Caco-2 (cell line): Measurements from ENCODE around the gene SCUBE1. TPM values are rescaled to one million over a fixed set of nuclear protein-coding genes. Genes with fewer than 3 reads are reported as not detected.

Experiments used
- BruUV-seq: library from RNA; stranded (reverse); fragments of 400-500 nt; replicated peaks from 2 replicates; lab custom pipeline; 2021; lab: Mats Ljungman, UMichigan
- CTCF ChIA-PET: fragments of 300-600 bp; sonication (Branson Sonifier 250); formaldehyde crosslinking; loops from one replicate; lab custom pipeline; 2022; ENCODE audit warnings: antibody characterized with exemption; lab: Charles Lee
- POLR2A ChIA-PET: fragments of 300-600 bp; sonication (Branson Sonifier 250); formaldehyde crosslinking; loops from one replicate; lab custom pipeline; 2022; ENCODE audit warnings: antibody characterized with exemption; lab: Charles Lee
- DNase-seq, 2 experiments: peaks; one replicate each; pipeline versions ENCODE4 v3.0.0 to v3.0.0-alpha.2; 2020 to 2022
- H3K27me3 ChIP-seq: replicated peaks from 2 replicates; pipeline ENCODE4 v1.6.0; 2011; ENCODE audit warnings: low read length; ENCODE audit not compliant: control insufficient read depth, insufficient read depth
- H3K36me3 ChIP-seq: 2 replicates; pipeline ENCODE4 v1.5.1; 2011; ENCODE audit warnings: low read length; ENCODE audit not compliant: control insufficient read depth, insufficient read depth
- H3K4me1 ChIP-seq: fragments of 250-450 bp; sonication (Bioruptor Pico); 2 replicates; pipeline ENCODE4 v1.5.1; 2020; ENCODE audit warnings: mild to moderate bottlenecking
- H3K4me3 ChIP-seq: 2 replicates; pipeline ENCODE4 v1.5.1; 2011; ENCODE audit warnings: low read depth, mild to moderate bottlenecking, control low read depth, low read length
- H3K9me3 ChIP-seq: fragments of 250-450 bp; sonication (Bioruptor Pico); 2 replicates; pipeline ENCODE4 v1.5.1; 2020; ENCODE audit warnings: mild to moderate bottlenecking, moderate library complexity
- H3K27ac Mint-ChIP-seq: one replicate; pipeline ENCODE4 v1.8.0; 2022; ENCODE audit warnings: mixed read lengths; ENCODE audit not compliant: unreplicated experiment
- H3K27me3 Mint-ChIP-seq: one replicate; pipeline ENCODE4 v1.8.0; 2022; ENCODE audit warnings: mixed read lengths; ENCODE audit not compliant: insufficient read depth, unreplicated experiment
- H3K36me3 Mint-ChIP-seq: one replicate; pipeline ENCODE4 v1.8.0; 2022; ENCODE audit warnings: mild to moderate bottlenecking, mixed read lengths; ENCODE audit not compliant: insufficient read depth, unreplicated experiment
- H3K4me1 Mint-ChIP-seq: one replicate; pipeline ENCODE4 v1.8.0; 2022; ENCODE audit warnings: low read depth, mixed read lengths; ENCODE audit not compliant: unreplicated experiment
- H3K4me3 Mint-ChIP-seq: one replicate; pipeline ENCODE4 v1.8.0; 2022; ENCODE audit warnings: mild to moderate bottlenecking, moderate library complexity, mixed read lengths; ENCODE audit not compliant: unreplicated experiment
- H3K9me3 Mint-ChIP-seq: one replicate; pipeline ENCODE4 v1.8.0; 2022; ENCODE audit warnings: mixed read lengths; ENCODE audit not compliant: unreplicated experiment
- intact Hi-C: fragments of 100-400 bp; cut with micrococcal nuclease; formaldehyde crosslinking; loops from one replicate; pipeline ENCODE4 v1.10.0; 2022; ENCODE audit not compliant: unreplicated experiment
- total RNA-seq: library from RNA; stranded (reverse); gene quantifications from 2 replicates; pipeline ENCODE4 v1.2.3, GENCODE V29; 2022
- TF ChIP-seq, protein P1 (sequence below), 2 experiments: fragments of 200-600 bp in 1 of 2; IDR thresholded peaks; 1 replicate in 1 of 2; 2 replicates in 1 of 2; pipeline versions ENCODE4 v1.5.1 to v1.8.0; 2011 to 2022; ENCODE audit warnings: antibody characterized with exemption in 1 of 2, control low read depth in 1 of 2, inconsistent platforms in 1 of 2, low read depth in 1 of 2, low read length in 1 of 2, mild to moderate bottlenecking in 1 of 2, moderate library complexity in 1 of 2; ENCODE audit not compliant: insufficient read depth in 1 of 2, severe bottlenecking in 1 of 2, unreplicated experiment in 1 of 2

The SCUBE1 gene
- total RNA-seq, 1 experiment from 2014 or later = not detected

DNA sequence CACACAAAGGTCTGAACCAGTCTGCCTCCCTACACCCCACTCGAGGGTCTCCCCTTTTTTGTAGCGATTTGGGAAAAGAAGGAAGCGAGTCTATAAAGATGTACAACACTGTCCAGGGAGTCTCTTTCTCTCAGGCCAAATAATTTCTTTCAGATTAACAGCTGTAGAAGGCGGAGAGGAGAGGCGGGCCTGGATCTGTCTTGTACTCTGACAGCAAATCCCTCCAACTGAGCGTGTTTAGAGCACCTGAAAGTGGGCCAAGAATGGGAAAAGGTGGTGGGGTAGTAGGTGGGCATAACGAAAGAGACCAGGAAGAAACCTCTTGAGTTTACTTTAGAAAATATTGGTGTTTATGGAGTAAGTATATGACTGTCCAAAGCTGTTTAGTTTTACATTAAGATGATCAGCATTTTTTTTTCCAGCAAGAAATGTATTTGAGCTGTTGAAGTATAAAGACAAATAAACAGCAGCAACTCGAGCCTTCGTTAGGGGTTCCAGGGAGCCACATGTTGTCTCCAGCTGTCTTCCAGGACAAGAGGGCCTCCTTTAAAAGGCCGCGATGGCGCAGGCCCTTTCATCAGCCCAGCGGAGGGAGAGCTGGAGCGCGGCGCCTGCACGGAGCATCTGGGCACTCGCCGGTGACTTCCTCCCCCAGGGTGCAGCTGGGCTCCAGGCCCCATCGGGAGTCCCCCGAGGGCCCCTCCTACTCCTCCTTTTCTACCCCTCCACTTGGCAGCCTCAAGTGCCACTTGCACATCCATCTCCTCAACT lies 34.9 kb downstream of the SCUBE1 start:
- Mint-ChIP-seq H3K4me3 (no peak overlapping the region), H3K9me3 (no peaks in the 10 kb centered on the region)

DNA sequence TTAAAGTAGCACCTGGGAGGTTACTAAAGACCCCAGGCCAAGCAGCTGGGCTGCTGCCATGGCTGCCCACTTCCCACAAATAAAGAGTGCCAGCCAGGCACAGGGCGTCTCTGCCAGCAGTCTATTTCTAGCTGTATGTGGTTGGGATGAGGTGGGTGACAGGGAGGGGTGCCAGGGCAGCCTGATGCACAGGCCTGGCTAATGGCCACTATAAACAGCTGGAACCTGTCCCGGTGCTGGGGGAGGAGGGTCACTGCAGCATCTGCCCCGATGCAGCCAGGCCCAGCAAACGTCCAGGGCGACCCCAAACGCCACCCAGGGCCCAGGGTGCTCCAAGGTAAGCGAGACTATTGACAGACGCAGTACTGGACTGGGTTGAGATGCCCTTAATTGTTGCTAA lies 37.4 kb downstream of the SCUBE1 start:
- Mint-ChIP-seq H3K9me3 (no peaks in the 10 kb centered on the region), H3K36me3 (no peaks in the 10 kb centered on the region), H3K27me3 (peaks cover 9% of the 10 kb centered on the region), H3K27ac (no peak overlapping the region), H3K4me3 (no peak overlapping the region), H3K4me1 (no peaks in the 10 kb centered on the region)
- Histone ChIP-seq H3K36me3 (no peaks in the 10 kb centered on the region), H3K4me1 (no peaks in the 10 kb centered on the region), H3K9me3 (no peaks in the 10 kb centered on the region), H3K4me3 (no peak overlapping the region), H3K27me3 (no peaks in the 10 kb centered on the region)
- BruUV-seq = no TSS peak
- intact Hi-C loops = no loop called here
- no peak for DNase-seq
- ChIA-PET POLR2A (no interaction called here), CTCF (no interaction called here)
- TF ChIP-seq, protein P1, sequence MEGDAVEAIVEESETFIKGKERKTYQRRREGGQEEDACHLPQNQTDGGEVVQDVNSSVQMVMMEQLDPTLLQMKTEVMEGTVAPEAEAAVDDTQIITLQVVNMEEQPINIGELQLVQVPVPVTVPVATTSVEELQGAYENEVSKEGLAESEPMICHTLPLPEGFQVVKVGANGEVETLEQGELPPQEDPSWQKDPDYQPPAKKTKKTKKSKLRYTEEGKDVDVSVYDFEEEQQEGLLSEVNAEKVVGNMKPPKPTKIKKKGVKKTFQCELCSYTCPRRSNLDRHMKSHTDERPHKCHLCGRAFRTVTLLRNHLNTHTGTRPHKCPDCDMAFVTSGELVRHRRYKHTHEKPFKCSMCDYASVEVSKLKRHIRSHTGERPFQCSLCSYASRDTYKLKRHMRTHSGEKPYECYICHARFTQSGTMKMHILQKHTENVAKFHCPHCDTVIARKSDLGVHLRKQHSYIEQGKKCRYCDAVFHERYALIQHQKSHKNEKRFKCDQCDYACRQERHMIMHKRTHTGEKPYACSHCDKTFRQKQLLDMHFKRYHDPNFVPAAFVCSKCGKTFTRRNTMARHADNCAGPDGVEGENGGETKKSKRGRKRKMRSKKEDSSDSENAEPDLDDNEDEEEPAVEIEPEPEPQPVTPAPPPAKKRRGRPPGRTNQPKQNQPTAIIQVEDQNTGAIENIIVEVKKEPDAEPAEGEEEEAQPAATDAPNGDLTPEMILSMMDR (IDR thresholded peaks at IDR 0.05; ENCODE audit: insufficient read depth in 1 of 2, low read depth in 1 of 2, low read length in 1 of 2, severe bottlenecking in 1 of 2, unreplicated experiment in 1 of 2) = no peak

More for the DNA sequence above, 34.9 kb downstream of the SCUBE1 start:
- Histone ChIP-seq H3K27me3 (no peaks in the 10 kb centered on the region), H3K4me1 (no peaks in the 10 kb centered on the region), H3K36me3 (no peaks in the 10 kb centered on the region), H3K4me3 (no peak overlapping the region), H3K9me3 (no peaks in the 10 kb centered on the region)
- Mint-ChIP-seq H3K27me3 (peaks cover 2% of the 10 kb centered on the region), H3K27ac (no peak overlapping the region), H3K4me1 (no peaks in the 10 kb centered on the region), H3K36me3 (peaks cover 4% of the 10 kb centered on the region)
- intact Hi-C loops = no loop called here
- TF ChIP-seq, protein P1 (IDR thresholded peaks at IDR 0.05; ENCODE audit: insufficient read depth in 1 of 2, low read depth in 1 of 2, low read length in 1 of 2, severe bottlenecking in 1 of 2, unreplicated experiment in 1 of 2) = no peak
- no peak for DNase-seq
- no TSS peak for BruUV-seq
- POLR2A ChIA-PET = no interaction called here
- CTCF ChIA-PET = no interaction called here

DNA sequence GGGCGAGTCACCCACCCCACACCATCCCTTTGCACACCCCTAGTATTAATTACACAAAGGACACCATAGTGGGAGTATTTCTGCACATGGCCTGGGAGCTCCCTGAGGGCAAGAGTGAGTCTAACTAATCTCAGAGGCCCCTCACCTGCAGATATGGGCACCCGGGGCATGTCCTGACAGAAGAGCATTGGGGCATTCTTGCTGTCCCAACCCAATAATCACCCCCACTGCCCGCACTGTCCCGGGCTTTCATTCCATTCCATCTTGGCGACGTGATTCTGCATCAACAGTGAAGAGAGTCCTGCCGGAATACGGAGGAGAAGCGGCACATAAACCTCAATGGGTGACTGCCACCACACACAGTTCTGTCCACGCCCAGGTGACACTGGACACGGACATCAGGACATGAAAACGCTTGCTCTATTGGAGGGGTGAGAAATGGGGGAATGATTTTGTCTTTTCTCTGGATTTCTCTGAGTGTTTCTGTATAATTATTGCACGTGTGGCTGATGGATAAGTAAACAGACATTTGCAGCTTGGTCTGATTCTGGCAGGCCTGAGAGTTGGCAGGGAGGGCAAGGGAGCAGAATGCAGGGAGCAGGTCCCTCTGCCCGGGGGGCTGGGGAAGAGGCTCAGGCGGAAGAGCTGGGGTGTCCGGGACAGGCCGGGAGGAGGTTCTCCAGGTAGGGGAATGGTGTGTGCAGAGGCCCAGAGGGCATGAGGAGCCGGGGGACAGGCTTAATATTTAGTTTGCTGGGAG lies 38.2 kb downstream of the SCUBE1 start:
- Histone ChIP-seq H3K36me3 (no peaks in the 10 kb centered on the region), H3K4me3 (no peak overlapping the region), H3K4me1 (no peaks in the 10 kb centered on the region), H3K27me3 (no peaks in the 10 kb centered on the region), H3K9me3 (no peaks in the 10 kb centered on the region)
- intact Hi-C loops = no loop called here
- H3K27me3 Mint-ChIP-seq = peaks cover 9% of the 10 kb centered on the region
- BruUV-seq = no TSS peak
- TF ChIP-seq, protein P1 (IDR thresholded peaks at IDR 0.05; ENCODE audit: insufficient read depth in 1 of 2, low read depth in 1 of 2, low read length in 1 of 2, severe bottlenecking in 1 of 2, unreplicated experiment in 1 of 2) = no peak
- DNase-seq = no peak
- POLR2A ChIA-PET = no interaction called here
- CTCF ChIA-PET = no interaction called here
- no peaks in the 10 kb centered on the region for H3K9me3 Mint-ChIP-seq
- H3K4me3 Mint-ChIP-seq = no peak overlapping the region
- H3K36me3 Mint-ChIP-seq = no peaks in the 10 kb centered on the region
- no peak overlapping the region for H3K27ac Mint-ChIP-seq
- no peaks in the 10 kb centered on the region for H3K4me1 Mint-ChIP-seq
